Thymus (tissue), 11 donors: ENCODE measurements around the gene ANKRD52. TPM values are rescaled to one million over a fixed set of nuclear protein-coding genes. Genes with fewer than 3 reads are reported as not detected.

Experiments
- DNase-seq, 9 donors: peaks; one replicate each; pipeline ENCODE4 v3.0.0-alpha.2; 2013; ENCODE audit warnings: low spot score in 9 of 9, low read depth in 6 of 9, missing footprints in 1 of 9
- H3K27ac ChIP-seq, 2 donors: one replicate each; pipeline ENCODE4 v1.5.1; 2013; ENCODE audit warnings: control low read depth in 1 of 2, low read depth in 1 of 2, low read length in 1 of 2, mild to moderate bottlenecking in 1 of 2, moderate library complexity in 1 of 2
- H3K27me3 ChIP-seq, 2 donors: one replicate each; pipeline ENCODE4 v1.5.1; 2013; ENCODE audit warnings: low read length in 1 of 2; ENCODE audit not compliant: control insufficient read depth in 2 of 2, insufficient read depth in 1 of 2
- H3K36me3 ChIP-seq, 2 donors: one replicate each; pipeline ENCODE4 v1.5.1; 2013; ENCODE audit warnings: low read length in 1 of 2, mild to moderate bottlenecking in 1 of 2, moderate library complexity in 1 of 2; ENCODE audit not compliant: control insufficient read depth in 2 of 2, insufficient read depth in 2 of 2
- H3K4me1 ChIP-seq, 2 donors: one replicate each; pipeline ENCODE4 v1.5.1; 2013; ENCODE audit warnings: low read length in 2 of 2; ENCODE audit not compliant: control insufficient read depth in 2 of 2, insufficient read depth in 2 of 2
- H3K4me3 ChIP-seq, 2 donors: one replicate each; pipeline ENCODE4 v1.5.1; 2013; ENCODE audit warnings: low read length in 2 of 2, control low read depth in 1 of 2, mild to moderate bottlenecking in 1 of 2
- H3K9me3 ChIP-seq, 2 donors: one replicate each; pipeline ENCODE4 v1.5.1; 2013; ENCODE audit warnings: low read length in 1 of 2, mild to moderate bottlenecking in 1 of 2; ENCODE audit not compliant: control insufficient read depth in 2 of 2, insufficient read depth in 1 of 2
- WGBS: extraction: QIAGEN DNeasy Blood & Tissue Kit; methylation state at CpG from one replicate; pipeline ENCODE4 v1.1.7; 2013; 5-methylcytosine and 5-hydroxymethylcytosine counted together
- polyA plus RNA-seq: library from polyadenylated mRNA; stranded (reverse); fragments of 200-250 nt; gene quantifications from one replicate; pipeline ENCODE4 v1.2.3, GENCODE V29; 2013
- total RNA-seq: library from RNA; stranded (reverse); fragments of 120-200 nt; gene quantifications from one replicate; pipeline ENCODE4 v1.2.4, GENCODE V29; 2013
- donor health status: healthy.

The ANKRD52 gene
- total and polyA plus RNA-seq, 2 donors: 2.9 to 7.9 TPM

GRCh38 chr12:56223571-56224101 lies 34.5 kb downstream of the ANKRD52 start:
- H3K36me3 ChIP-seq: peaks cover 0 to 2% of the 10 kb centered on the region in 2 donors
- H3K27me3 ChIP-seq: no peaks in the 10 kb centered on the region
- peaks cover 14 to 38% of the 10 kb centered on the region in 2 donors for H3K4me1 ChIP-seq
- peaks cover 0 to 6% of the 10 kb centered on the region in 2 donors for H3K9me3 ChIP-seq
- 28% methylated on average over 15 of the region's 15 CpGs for WGBS
- peak in 1 of 9 donors; percentile 25 for DNase-seq
- H3K27ac ChIP-seq: peak overlapping the region; percentile 77 to 86
- H3K4me3 ChIP-seq: peak overlapping the region; percentile 51 to 60

- Histone ChIP-seq H3K9me3 (peaks cover 0 to 6% of the 10 kb centered on the region in 2 donors), H3K27ac (peak overlapping the region; percentile 87 to 98), H3K36me3 (no peaks in the 10 kb centered on the region), H3K4me3 (peak overlapping the region; percentile 74 to 95), H3K4me1 (peaks cover 14 to 38% of the 10 kb centered on the region in 2 donors), H3K27me3 (no peaks in the 10 kb centered on the region)
- WGBS: 14% methylated on average over 4 of the region's 4 CpGs
- DNase-seq: no peak
These were observed 35.7 kb downstream of the ANKRD52 start for GRCh38 chr12:56222531-56222895.

- peaks cover 0 to 6% of the 10 kb centered on the region in 2 donors for H3K9me3 ChIP-seq
- peak; percentile 84 to 98 (median 90) for DNase-seq
- H3K27ac ChIP-seq: peak within 1 kb of the TSS; percentile 87 to 98
- peaks cover 14 to 38% of the 10 kb centered on the region in 2 donors for H3K4me1 ChIP-seq
- no peaks in the 10 kb centered on the region for H3K36me3 ChIP-seq
- H3K27me3 ChIP-seq: no peaks in the 10 kb centered on the region
- peak within 1 kb of the TSS; percentile 74 to 95 for H3K4me3 ChIP-seq
- under 1% methylated on average over 42 of the region's 42 CpGs for WGBS
These were observed 36.2 kb downstream of the ANKRD52 start, which contains the start of gene RNF41 for GRCh38 chr12:56221757-56222530. Gene RNF41 (minus strand): TSS chr12:56221922. CDS start chr12:56214047, 7,875 bp downstream.

- peaks cover 3 to 4% of the 10 kb centered on the region in 2 donors for H3K36me3 ChIP-seq
- H3K9me3 ChIP-seq: peaks cover 0 to 6% of the 10 kb centered on the region in 2 donors
- under 1% methylated on average over 21 of the region's 21 CpGs for WGBS
- peak overlapping the region; percentile 74 to 95 for H3K4me3 ChIP-seq
- H3K4me1 ChIP-seq: peaks cover 14 to 38% of the 10 kb centered on the region in 2 donors
- H3K27me3 ChIP-seq: no peaks in the 10 kb centered on the region
- DNase-seq: no peak
- H3K27ac ChIP-seq: peak overlapping the region; percentile 87 to 98
These were observed 36.9 kb downstream of the ANKRD52 start for GRCh38 chr12:56221232-56221756.

- WGBS: 4% methylated on average over 10 of the region's 10 CpGs
- peak overlapping the region; percentile 60 to 87 for H3K27ac ChIP-seq
- peak overlapping the region; percentile 74 to 95 for H3K4me3 ChIP-seq
- H3K27me3 ChIP-seq: no peaks in the 10 kb centered on the region
- peaks cover 0 to 6% of the 10 kb centered on the region in 2 donors for H3K9me3 ChIP-seq
- H3K36me3 ChIP-seq: peaks cover 6 to 7% of the 10 kb centered on the region in 2 donors
- DNase-seq: peak in 2 of 9 donors; percentile 13 to 22
- H3K4me1 ChIP-seq: peaks cover 14 to 38% of the 10 kb centered on the region in 2 donors
These were observed 37.5 kb downstream of the ANKRD52 start for GRCh38 chr12:56220611-56221231.

- Histone ChIP-seq H3K27ac (no peak overlapping the region), H3K4me1 (peaks cover 14 to 37% of the 10 kb centered on the region in 2 donors), H3K4me3 (no peak overlapping the region), H3K9me3 (peaks cover 0 to 6% of the 10 kb centered on the region in 2 donors), H3K36me3 (peaks cover 9 to 12% of the 10 kb centered on the region in 2 donors), H3K27me3 (no peaks in the 10 kb centered on the region)
- no peak for DNase-seq
- WGBS: 97% methylated on average over 9 of the region's 9 CpGs
These were observed 38.3 kb downstream of the ANKRD52 start for GRCh38 chr12:56219840-56220239.

GRCh38 chr12:56216461-56216860 lies 41.7 kb downstream of the ANKRD52 start:
- Histone ChIP-seq H3K27me3 (no peaks in the 10 kb centered on the region), H3K27ac (no peak overlapping the region), H3K36me3 (peaks cover 36 to 39% of the 10 kb centered on the region in 2 donors), H3K9me3 (no peaks in the 10 kb centered on the region), H3K4me3 (no peak overlapping the region), H3K4me1 (peaks cover 6 to 14% of the 10 kb centered on the region in 2 donors)
- DNase-seq: no peak
- 98% methylated on average over 3 of the region's 3 CpGs for WGBS

GRCh38 chr12:56213878-56214277 lies 44.3 kb downstream of the ANKRD52 start:
- Histone ChIP-seq H3K36me3 (peaks cover 51 to 59% of the 10 kb centered on the region in 2 donors), H3K27me3 (no peaks in the 10 kb centered on the region), H3K9me3 (no peaks in the 10 kb centered on the region), H3K4me3 (no peak overlapping the region), H3K27ac (no peak overlapping the region), H3K4me1 (no peaks in the 10 kb centered on the region)
- WGBS: 98% methylated on average over 5 of the region's 5 CpGs
- no peak for DNase-seq
